Lung (tissue), 12 donors: ENCODE measurements around the gene AVP. TPM values are rescaled to one million over a fixed set of nuclear protein-coding genes. Genes with fewer than 3 reads are reported as not detected.
"Not testable (repeated sequence)": the region's sequence is repeated elsewhere in the genome, so short reads cannot be mapped to it uniquely, and the experiment has no call there.

ENCODE experiments used
- ATAC-seq: fragments of 200-7000 bp; cut with Tn5 transposase; one replicate; pipeline ENCODE4 v1.9.1; 2020; ENCODE audit warnings: moderate number of reproducible peaks; ENCODE audit not compliant: insufficient read depth, low FRiP score
- DNase-seq, 3 donors: peaks; one replicate each; pipeline ENCODE4 v3.0.0-alpha.2; 2013 to 2017
- H3K27ac ChIP-seq, 2 donors: one replicate each; pipeline ENCODE4 v1.5.1; 2013; ENCODE audit warnings: mild to moderate bottlenecking in 2 of 2, moderate library complexity in 2 of 2, control low read depth in 1 of 2, inconsistent platforms in 1 of 2, low read depth in 1 of 2, low read length in 1 of 2
- H3K27me3 ChIP-seq, 3 donors: one replicate each; pipeline ENCODE4 v1.5.1; 2013; ENCODE audit warnings: low read length in 2 of 3; ENCODE audit not compliant: control insufficient read depth in 3 of 3, insufficient read depth in 3 of 3
- H3K36me3 ChIP-seq, 4 donors: one replicate each; pipeline ENCODE4 v1.5.1; 2013; ENCODE audit warnings: low read length in 4 of 4, mild to moderate bottlenecking in 1 of 4, moderate library complexity in 1 of 4; ENCODE audit not compliant: control insufficient read depth in 4 of 4, insufficient read depth in 4 of 4
- H3K4me1 ChIP-seq, 5 donors: one replicate each; pipeline ENCODE4 v1.5.1; 2013; ENCODE audit warnings: low read length in 5 of 5, mild to moderate bottlenecking in 2 of 5, moderate library complexity in 1 of 5; ENCODE audit not compliant: control insufficient read depth in 5 of 5, insufficient read depth in 5 of 5
- H3K4me3 ChIP-seq: one replicate; pipeline ENCODE4 v1.5.1; 2013; ENCODE audit warnings: mild to moderate bottlenecking, control low read depth, moderate library complexity
- H3K9ac ChIP-seq, 2 donors: one replicate each; pipeline ENCODE4 v1.5.1; 2013; ENCODE audit warnings: low read length in 2 of 2, control low read depth in 1 of 2; ENCODE audit not compliant: insufficient read depth in 1 of 2
- H3K9me3 ChIP-seq, 4 donors: one replicate each; pipeline ENCODE4 v1.5.1; 2013; ENCODE audit warnings: low read length in 3 of 4, mild to moderate bottlenecking in 1 of 4, moderate library complexity in 1 of 4; ENCODE audit not compliant: control insufficient read depth in 4 of 4, insufficient read depth in 3 of 4
- CTCF ChIP-seq: IDR thresholded peaks from 2 replicates; pipeline ENCODE4 v1.5.1; 2012; ENCODE audit warnings: mild to moderate bottlenecking; ENCODE audit errors: control extremely low read depth, extremely low read depth
- WGBS, 2 donors: extraction: QIAGEN DNeasy Blood & Tissue Kit; methylation state at CpG; one replicate each; pipeline ENCODE4 v1.1.7; 2013; 5-methylcytosine and 5-hydroxymethylcytosine counted together
- polyA plus RNA-seq, 2 donors: library from polyadenylated mRNA; stranded (reverse); fragments of 200-250 nt; gene quantifications; one replicate each; pipeline ENCODE4 v1.2.1, GENCODE V29; 2013
- total RNA-seq, 2 donors: library from RNA; depleted of rRNA in 1 of 2; stranded (reverse); fragments of >200 nt in 1 of 2; gene quantifications; one replicate each; pipeline ENCODE4 v1.2.1, GENCODE V29; 2014 to 2021
- donor health status: control.
- donor health status: control.
- donor health status: Bipolar disorder and iron deficiency.
- donor health status: healthy.
- donor health status: DM: yes; HTN: yes; CAD: no.

The AVP gene
- total and polyA plus RNA-seq, 4 donors: not detected

- no peaks in the 10 kb centered on the region for H3K4me1 ChIP-seq
- no peak overlapping the region for H3K27ac ChIP-seq
- TF ChIP-seq CTCF: no peak
- no peak overlapping the region for H3K9ac ChIP-seq
- WGBS, 2 donors: 74 to 93% methylated on average over 1 of the region's 1 CpG
- no peaks in the 10 kb centered on the region for H3K27me3 ChIP-seq
- ATAC-seq: no peak
- H3K36me3 ChIP-seq: peaks cover 0 to 16% (median 8%) of the 10 kb centered on the region in 4 donors
- H3K4me3 ChIP-seq: no peak overlapping the region
- DNase-seq: no peak
- no peaks in the 10 kb centered on the region for H3K9me3 ChIP-seq
Measured at GRCh38 chr20:3126527-3126859, 42.0 kb upstream of the AVP start.

- not testable (repeated sequence) for H3K9ac ChIP-seq, H3K27me3 ChIP-seq, H3K9me3 ChIP-seq, ATAC-seq, DNase-seq, H3K27ac ChIP-seq, H3K4me3 ChIP-seq, H3K4me1 ChIP-seq
- 93 to 95% methylated on average over 24 to 25 of the region's 25 CpGs for WGBS, 2 donors
- H3K36me3 ChIP-seq: peaks cover 0 to 22% (median 12%) of the 10 kb centered on the region in 4 donors
Measured at GRCh38 chr20:3125776-3126526, 41.4 kb upstream of the AVP start.

- not testable (repeated sequence) for H3K9me3 ChIP-seq, H3K4me3 ChIP-seq, H3K27me3 ChIP-seq, ATAC-seq, H3K9ac ChIP-seq, H3K27ac ChIP-seq, DNase-seq, H3K4me1 ChIP-seq
- 98% methylated on average over 41 of the region's 41 CpGs for WGBS, 2 donors
- peaks cover 0 to 22% (median 13%) of the 10 kb centered on the region in 4 donors for H3K36me3 ChIP-seq
Measured at GRCh38 chr20:3124773-3125560, 40.4 kb upstream of the AVP start.

GRCh38 chr20:3124163-3124562, 39.6 kb upstream of the AVP start:
- H3K4me1 ChIP-seq, H3K27me3 ChIP-seq, H3K27ac ChIP-seq, H3K9me3 ChIP-seq, ATAC-seq, DNase-seq, H3K4me3 ChIP-seq, H3K9ac ChIP-seq: not testable (repeated sequence)
- WGBS, 2 donors: 97 to 99% methylated on average over 14 to 17 of the region's 18 CpGs
- peaks cover 0 to 23% (median 15%) of the 10 kb centered on the region in 4 donors for H3K36me3 ChIP-seq

GRCh38 chr20:3123542-3123941, 39.0 kb upstream of the AVP start:
- no peak overlapping the region for H3K4me3 ChIP-seq
- peaks cover 0 to 26% (median 17%) of the 10 kb centered on the region in 4 donors for H3K36me3 ChIP-seq
- no peak for DNase-seq
- WGBS, 2 donors: 91 to 92% methylated on average over 1 of the region's 1 CpG
- no peaks in the 10 kb centered on the region for H3K27me3 ChIP-seq
- no peak for ATAC-seq
- no peak overlapping the region for H3K9ac ChIP-seq
- no peak overlapping the region for H3K27ac ChIP-seq
- no peaks in the 10 kb centered on the region for H3K4me1 ChIP-seq
- H3K9me3 ChIP-seq: no peaks in the 10 kb centered on the region
- no peak for TF ChIP-seq CTCF
